ES-I3 (cell line): ENCODE results near the gene UNC119.

Experiments
- H3K36me3 ChIP-seq: 2 replicates; pipeline ENCODE4 v1.6.1; 2013; ENCODE audit warnings: mild to moderate bottlenecking, low read length, control low read depth, moderate library complexity; ENCODE audit not compliant: insufficient read depth
- H3K4me1 ChIP-seq: 2 replicates; pipeline ENCODE4 v1.6.1; 2013; ENCODE audit warnings: mild to moderate bottlenecking, control low read depth, low read length; ENCODE audit not compliant: insufficient read depth
- H3K9ac ChIP-seq: 2 replicates; pipeline ENCODE4 v1.6.1; 2013; ENCODE audit warnings: low read depth, mild to moderate bottlenecking, low read length, moderate library complexity
- H3K9me3 ChIP-seq: 2 replicates; pipeline ENCODE4 v1.6.1; 2013; ENCODE audit warnings: mild to moderate bottlenecking, low read length, moderate library complexity; ENCODE audit not compliant: control insufficient read depth, insufficient read depth

UNC119 gene

DNA sequence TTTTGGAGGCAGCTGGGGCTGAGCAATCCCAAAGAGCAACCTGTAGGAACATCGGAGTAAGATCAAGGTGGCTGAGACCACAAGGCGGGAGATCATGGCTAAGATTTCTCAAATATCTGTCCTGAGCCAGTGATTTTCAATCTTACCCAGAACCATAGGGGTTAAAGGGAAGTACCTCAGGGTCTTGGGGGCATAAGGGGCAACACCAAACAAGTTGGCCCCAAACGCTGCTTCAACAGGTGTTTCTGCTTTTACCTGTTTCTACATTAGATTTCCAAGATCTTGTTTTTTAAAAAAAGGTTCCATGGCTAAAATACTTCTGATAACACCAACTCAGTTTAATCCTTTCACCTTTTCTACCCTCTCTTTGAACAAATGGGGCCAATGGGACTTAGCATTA is 2.6 kb upstream of the UNC119 start:
- H3K9me3 ChIP-seq: no peaks in the 10 kb centered on the region
- H3K9ac ChIP-seq: no peak overlapping the region
- H3K36me3 ChIP-seq: peaks cover 6% of the 10 kb centered on the region; the same call in 1 of the 2 replicates
- 0 out of 2 replicates have a peak, but pooled peaks cover 6% of the 10 kb centered on the region for H3K4me1 ChIP-seq

GRCh38 chr17:28554565-28554964 is 2.1 kb upstream of the UNC119 start:
- peaks cover 6% of the 10 kb centered on the region; the same call in 1 of the 2 replicates for H3K36me3 ChIP-seq
- no peaks in the 10 kb centered on the region for H3K9me3 ChIP-seq
- H3K9ac ChIP-seq: no peak overlapping the region
- H3K4me1 ChIP-seq: 0 out of 2 replicates have a peak, but pooled peaks cover 6% of the 10 kb centered on the region

GRCh38 chr17:28553000-28553505 is 629 bp upstream of the UNC119 start:
- no peaks in the 10 kb centered on the region for H3K9me3 ChIP-seq
- H3K36me3 ChIP-seq: peaks cover 6% of the 10 kb centered on the region; the same call in 1 of the 2 replicates
- H3K4me1 ChIP-seq: 0 out of 2 replicates have a peak, but pooled peaks cover 6% of the 10 kb centered on the region
- peak overlapping the region; percentile 29; the same call in 1 of the 2 replicates for H3K9ac ChIP-seq

DNA sequence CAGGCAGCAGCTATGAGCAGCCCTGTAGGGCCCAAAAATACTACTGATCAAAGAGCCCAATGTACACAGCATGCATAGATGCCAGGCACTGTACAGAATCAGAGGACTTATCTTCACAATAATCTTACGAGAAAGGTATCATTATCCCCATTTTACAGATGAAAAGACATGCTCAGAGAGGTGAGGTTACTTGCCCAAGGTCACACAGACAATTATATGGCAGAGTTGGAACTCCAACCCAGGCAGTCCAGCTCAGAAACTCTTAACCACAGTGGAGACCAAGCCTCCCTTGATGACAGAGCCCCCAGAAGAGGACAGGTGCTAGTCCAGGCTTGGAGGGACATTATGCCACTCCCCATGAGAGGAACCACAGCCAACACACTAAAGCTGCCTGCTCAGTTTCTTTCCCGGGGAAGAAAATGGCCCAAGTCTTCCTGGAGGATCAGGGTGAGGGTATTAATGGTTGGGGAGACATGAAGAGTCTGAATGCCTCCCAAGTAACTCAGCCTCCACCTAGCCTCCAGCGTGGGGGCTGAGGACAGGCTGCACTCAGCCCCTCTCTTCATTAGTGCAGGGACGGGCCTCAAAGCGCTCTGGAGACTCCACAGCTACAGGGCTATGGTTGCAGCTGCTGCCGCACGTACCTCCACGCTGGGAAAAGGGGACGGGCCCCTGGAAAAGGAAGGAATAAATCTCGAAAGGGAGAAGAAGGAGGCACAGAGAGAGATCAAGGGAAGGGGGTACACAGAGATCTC is 826 bp downstream of the UNC119 start:
- Histone ChIP-seq H3K36me3 (peaks cover 6% of the 10 kb centered on the region; the same call in 1 of the 2 replicates), H3K4me1 (0 out of 2 replicates have a peak, but pooled peaks cover 6% of the 10 kb centered on the region), H3K9ac (peak overlapping the region; percentile 82; the same call in 1 of the 2 replicates), H3K9me3 (no peaks in the 10 kb centered on the region)

DNA sequence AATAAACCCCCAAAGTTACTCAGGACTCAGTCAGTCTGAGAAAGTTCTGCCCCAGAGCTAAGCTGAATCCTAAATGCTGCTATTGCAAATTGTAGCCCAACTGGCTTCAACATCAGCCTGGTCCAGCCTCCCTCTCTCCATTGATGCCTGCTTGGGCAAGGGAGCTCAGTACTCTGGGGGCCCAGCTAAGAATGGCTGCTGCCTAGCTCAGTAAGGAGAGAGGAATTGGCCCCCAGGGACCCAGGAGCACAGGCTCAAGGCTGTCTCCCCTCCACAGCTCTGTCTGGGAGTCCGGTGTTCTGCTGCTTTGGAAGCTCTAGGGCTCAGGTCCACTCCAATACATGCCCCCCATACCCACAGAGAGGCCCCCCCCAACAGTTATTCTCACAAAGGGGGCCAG is 1.6 kb downstream of the UNC119 start:
- Histone ChIP-seq H3K4me1 (0 out of 2 replicates have a peak, but pooled peaks cover 6% of the 10 kb centered on the region), H3K9ac (no peak overlapping the region), H3K36me3 (no peaks in the 10 kb centered on the region), H3K9me3 (no peaks in the 10 kb centered on the region)

GRCh38 chr17:28549236-28550132 is 2.9 kb downstream of the UNC119 start:
- H3K9ac ChIP-seq: no peak overlapping the region
- no peaks in the 10 kb centered on the region for H3K9me3 ChIP-seq
- H3K4me1 ChIP-seq: peaks cover 6% of the 10 kb centered on the region; the same call in 1 of the 2 replicates
- no peaks in the 10 kb centered on the region for H3K36me3 ChIP-seq

GRCh38 chr17:28548417-28549130 is 3.9 kb downstream of the UNC119 start:
- H3K4me1 ChIP-seq: peaks cover 11% of the 10 kb centered on the region
- H3K9me3 ChIP-seq: no peaks in the 10 kb centered on the region
- H3K36me3 ChIP-seq: no peaks in the 10 kb centered on the region
- H3K9ac ChIP-seq: no peak overlapping the region

- no peak overlapping the region for H3K9ac ChIP-seq
- H3K9me3 ChIP-seq: no peaks in the 10 kb centered on the region
- peaks cover 5% of the 10 kb centered on the region for H3K4me1 ChIP-seq
- no peaks in the 10 kb centered on the region for H3K36me3 ChIP-seq
Observed at GRCh38 chr17:28547623-28548416, 4.6 kb downstream of the UNC119 start.

- peaks cover 5% of the 10 kb centered on the region for H3K4me1 ChIP-seq
- H3K9me3 ChIP-seq: no peaks in the 10 kb centered on the region
- no peak overlapping the region for H3K9ac ChIP-seq
- no peaks in the 10 kb centered on the region for H3K36me3 ChIP-seq
Observed at GRCh38 chr17:28547096-28547622, 5.3 kb downstream of the UNC119 start.

DNA sequence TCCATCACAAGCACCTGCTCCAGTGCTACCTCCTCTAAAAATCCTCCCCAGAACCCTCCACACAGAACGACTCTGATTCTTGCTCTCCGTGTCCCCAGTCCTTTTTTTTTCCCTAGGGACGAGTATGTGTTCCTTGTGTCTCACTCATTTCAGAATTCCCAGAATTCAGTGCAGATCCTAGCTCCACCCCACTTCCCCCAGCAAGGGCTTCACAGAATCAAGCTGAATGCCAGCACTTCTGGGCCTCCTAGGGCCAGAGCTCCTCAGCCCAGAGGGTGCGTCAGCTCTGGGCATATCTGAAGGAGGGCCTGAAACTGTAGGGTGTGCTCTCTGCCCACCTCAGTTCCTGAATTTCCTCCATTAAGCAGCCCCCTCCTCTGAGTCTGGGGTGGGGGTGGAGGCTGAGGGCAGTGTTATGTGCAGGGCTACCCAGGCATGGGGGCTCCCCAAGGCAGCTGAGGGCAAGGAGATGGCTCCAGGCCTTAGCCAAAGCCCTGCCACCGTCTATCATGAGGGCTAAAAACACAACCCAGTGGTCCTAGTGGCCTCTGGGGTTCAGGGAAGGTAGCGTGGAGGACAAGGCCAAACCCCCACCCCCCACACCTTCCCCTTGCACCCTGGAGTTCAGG is 6.5 kb downstream of the UNC119 start:
- no peak overlapping the region for H3K9ac ChIP-seq
- peaks cover 5% of the 10 kb centered on the region for H3K4me1 ChIP-seq
- H3K36me3 ChIP-seq: no peaks in the 10 kb centered on the region
- no peaks in the 10 kb centered on the region for H3K9me3 ChIP-seq

DNA sequence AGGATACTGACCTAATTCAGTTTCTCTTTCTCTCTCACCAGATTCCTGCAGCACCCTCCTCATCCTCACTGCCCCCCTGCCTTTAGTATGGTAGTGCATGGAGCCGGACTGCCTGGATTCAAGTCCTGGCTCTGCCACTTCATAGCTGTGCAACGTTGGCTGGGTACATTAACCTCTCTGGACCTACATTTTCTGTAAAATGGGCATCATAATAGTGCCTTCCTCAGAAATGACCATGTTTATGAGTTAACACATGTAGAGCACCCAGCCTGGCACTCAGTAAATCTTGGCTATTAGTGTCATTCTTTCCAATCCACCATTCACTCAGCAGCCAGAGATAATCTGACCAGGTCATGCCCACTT is 7.3 kb downstream of the UNC119 start:
- Histone ChIP-seq H3K9ac (no peak overlapping the region), H3K36me3 (no peaks in the 10 kb centered on the region), H3K9me3 (no peaks in the 10 kb centered on the region), H3K4me1 (peaks cover 5% of the 10 kb centered on the region)

DNA sequence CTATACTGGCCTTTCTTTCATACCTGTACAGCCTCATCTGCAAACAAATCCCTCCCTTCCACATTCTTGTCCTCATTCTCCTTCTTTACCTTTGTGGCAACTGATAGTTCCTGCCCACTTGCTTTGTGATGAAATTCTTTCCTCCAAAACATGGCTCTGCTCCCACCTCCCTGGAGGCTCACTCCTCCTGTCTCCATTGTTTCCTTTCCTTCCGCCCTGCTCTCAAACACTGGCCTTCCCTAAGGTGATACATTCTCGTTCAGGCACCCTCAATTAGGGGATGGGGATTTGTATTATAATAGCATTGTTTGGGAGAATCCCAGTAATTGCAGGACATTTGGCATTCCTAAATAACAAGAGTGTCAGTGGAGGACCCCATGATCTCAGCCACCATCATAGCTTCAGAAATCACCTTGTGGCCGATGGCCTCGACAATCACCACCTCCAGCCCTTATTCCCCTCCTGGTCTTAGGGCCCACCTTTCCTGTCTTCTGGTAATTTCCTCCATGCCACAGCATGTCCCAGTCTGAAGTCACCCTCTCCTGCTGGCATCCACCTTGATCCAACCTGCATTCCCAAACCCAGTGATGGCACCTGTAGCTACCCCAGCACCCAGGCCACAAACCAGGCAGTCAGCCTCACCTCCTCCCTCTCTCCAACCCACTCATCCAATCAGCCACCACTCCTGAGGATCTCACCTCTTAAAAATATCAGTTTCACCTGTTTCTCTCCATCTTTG is 7.9 kb downstream of the UNC119 start:
- no peak overlapping the region for H3K9ac ChIP-seq

More for the DNA sequence above, 7.9 kb downstream of the UNC119 start:
- no peaks in the 10 kb centered on the region for H3K36me3 ChIP-seq
- peaks cover 5% of the 10 kb centered on the region for H3K4me1 ChIP-seq
- no peaks in the 10 kb centered on the region for H3K9me3 ChIP-seq
